ENCODE data around the gene KCTD11. TPM values are rescaled to one million over a fixed set of nuclear protein-coding genes. Genes with fewer than 3 reads are reported as not detected.

Gene KCTD11
- total and polyA plus RNA-seq, 10 of the 15 experiments (the other 5 are each of a cell fraction or from before 2014, with no cell fraction given) = 0.05 to 7.3 (median 2.9) TPM

GRCh38 chr17:7328840-7329373, 23.1 kb upstream of the KCTD11 start, which contains the start of gene NEURL4 (continued):
- TF ChIP-seq, protein P1, sequence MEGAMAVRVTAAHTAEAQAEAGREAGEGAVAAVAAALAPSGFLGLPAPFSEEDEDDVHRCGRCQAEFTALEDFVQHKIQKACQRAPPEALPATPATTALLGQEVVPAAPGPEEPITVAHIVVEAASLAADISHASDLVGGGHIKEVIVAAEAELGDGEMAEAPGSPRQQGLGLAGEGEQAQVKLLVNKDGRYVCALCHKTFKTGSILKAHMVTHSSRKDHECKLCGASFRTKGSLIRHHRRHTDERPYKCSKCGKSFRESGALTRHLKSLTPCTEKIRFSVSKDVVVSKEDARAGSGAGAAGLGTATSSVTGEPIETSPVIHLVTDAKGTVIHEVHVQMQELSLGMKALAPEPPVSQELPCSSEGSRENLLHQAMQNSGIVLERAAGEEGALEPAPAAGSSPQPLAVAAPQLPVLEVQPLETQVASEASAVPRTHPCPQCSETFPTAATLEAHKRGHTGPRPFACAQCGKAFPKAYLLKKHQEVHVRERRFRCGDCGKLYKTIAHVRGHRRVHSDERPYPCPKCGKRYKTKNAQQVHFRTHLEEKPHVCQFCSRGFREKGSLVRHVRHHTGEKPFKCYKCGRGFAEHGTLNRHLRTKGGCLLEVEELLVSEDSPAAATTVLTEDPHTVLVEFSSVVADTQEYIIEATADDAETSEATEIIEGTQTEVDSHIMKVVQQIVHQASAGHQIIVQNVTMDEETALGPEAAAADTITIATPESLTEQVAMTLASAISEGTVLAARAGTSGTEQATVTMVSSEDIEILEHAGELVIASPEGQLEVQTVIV (IDR thresholded peaks at IDR 0.05; ENCODE audit: borderline replicate concordance, partially characterized antibody) = no peak
- TF ChIP-seq HDGF (IDR thresholded peaks at IDR 0.05) (no peak), CBX3 (IDR thresholded peaks at IDR 0.05; ENCODE audit: borderline replicate concordance, low read depth) (no peak), ZBTB11 (CRISPR knock-in tag; IDR thresholded peaks at IDR 0.05) (no peak), NRF1 (conservative IDR thresholded peaks at IDR 0.05; ENCODE audit: low read depth, low read length) (no peak), PAX5 (IDR thresholded peaks at IDR 0.05; ENCODE audit: borderline replicate concordance, low read depth, low read length) (no peak), FOXK2 (IDR thresholded peaks at IDR 0.05) (no peak), TCF3 (IDR thresholded peaks at IDR 0.05; ENCODE audit: borderline replicate concordance, insufficient read depth, low read depth, low read length) (no peak), PRDM15 (CRISPR knock-in tag; IDR thresholded peaks at IDR 0.05) (no peak), PML (IDR thresholded peaks at IDR 0.05; ENCODE audit: low read length) (no peak), BACH1 (IDR thresholded peaks at IDR 0.05; ENCODE audit: borderline replicate concordance) (no peak), CHD1 (IDR thresholded peaks at IDR 0.05; ENCODE audit: low read depth, low read length) (0 out of 2 replicates have a peak, but pooled peaks have one; percentile 52)
- TF ChIP-seq, protein P2, sequence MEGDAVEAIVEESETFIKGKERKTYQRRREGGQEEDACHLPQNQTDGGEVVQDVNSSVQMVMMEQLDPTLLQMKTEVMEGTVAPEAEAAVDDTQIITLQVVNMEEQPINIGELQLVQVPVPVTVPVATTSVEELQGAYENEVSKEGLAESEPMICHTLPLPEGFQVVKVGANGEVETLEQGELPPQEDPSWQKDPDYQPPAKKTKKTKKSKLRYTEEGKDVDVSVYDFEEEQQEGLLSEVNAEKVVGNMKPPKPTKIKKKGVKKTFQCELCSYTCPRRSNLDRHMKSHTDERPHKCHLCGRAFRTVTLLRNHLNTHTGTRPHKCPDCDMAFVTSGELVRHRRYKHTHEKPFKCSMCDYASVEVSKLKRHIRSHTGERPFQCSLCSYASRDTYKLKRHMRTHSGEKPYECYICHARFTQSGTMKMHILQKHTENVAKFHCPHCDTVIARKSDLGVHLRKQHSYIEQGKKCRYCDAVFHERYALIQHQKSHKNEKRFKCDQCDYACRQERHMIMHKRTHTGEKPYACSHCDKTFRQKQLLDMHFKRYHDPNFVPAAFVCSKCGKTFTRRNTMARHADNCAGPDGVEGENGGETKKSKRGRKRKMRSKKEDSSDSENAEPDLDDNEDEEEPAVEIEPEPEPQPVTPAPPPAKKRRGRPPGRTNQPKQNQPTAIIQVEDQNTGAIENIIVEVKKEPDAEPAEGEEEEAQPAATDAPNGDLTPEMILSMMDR (IDR thresholded peaks at IDR 0.05 in 2 of 3, conservative IDR thresholded peaks at IDR 0.05 in 1 of 3; ENCODE audit: control insufficient read depth in 2 of 3, extremely low read depth in 1 of 3, insufficient read depth in 1 of 3, low read depth in 3 of 3, low read length in 3 of 3) = no peak
- TF ChIP-seq, protein P3, sequence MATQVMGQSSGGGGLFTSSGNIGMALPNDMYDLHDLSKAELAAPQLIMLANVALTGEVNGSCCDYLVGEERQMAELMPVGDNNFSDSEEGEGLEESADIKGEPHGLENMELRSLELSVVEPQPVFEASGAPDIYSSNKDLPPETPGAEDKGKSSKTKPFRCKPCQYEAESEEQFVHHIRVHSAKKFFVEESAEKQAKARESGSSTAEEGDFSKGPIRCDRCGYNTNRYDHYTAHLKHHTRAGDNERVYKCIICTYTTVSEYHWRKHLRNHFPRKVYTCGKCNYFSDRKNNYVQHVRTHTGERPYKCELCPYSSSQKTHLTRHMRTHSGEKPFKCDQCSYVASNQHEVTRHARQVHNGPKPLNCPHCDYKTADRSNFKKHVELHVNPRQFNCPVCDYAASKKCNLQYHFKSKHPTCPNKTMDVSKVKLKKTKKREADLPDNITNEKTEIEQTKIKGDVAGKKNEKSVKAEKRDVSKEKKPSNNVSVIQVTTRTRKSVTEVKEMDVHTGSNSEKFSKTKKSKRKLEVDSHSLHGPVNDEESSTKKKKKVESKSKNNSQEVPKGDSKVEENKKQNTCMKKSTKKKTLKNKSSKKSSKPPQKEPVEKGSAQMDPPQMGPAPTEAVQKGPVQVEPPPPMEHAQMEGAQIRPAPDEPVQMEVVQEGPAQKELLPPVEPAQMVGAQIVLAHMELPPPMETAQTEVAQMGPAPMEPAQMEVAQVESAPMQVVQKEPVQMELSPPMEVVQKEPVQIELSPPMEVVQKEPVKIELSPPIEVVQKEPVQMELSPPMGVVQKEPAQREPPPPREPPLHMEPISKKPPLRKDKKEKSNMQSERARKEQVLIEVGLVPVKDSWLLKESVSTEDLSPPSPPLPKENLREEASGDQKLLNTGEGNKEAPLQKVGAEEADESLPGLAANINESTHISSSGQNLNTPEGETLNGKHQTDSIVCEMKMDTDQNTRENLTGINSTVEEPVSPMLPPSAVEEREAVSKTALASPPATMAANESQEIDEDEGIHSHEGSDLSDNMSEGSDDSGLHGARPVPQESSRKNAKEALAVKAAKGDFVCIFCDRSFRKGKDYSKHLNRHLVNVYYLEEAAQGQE (IDR thresholded peaks at IDR 0.05; ENCODE audit: low read depth, low read length) = no peak

Measured in GM12878 (cell line).